Small intestine (tissue), 7 donors: ENCODE measurements around the gene NCBP2. TPM values are rescaled to one million over a fixed set of nuclear protein-coding genes. Genes with fewer than 3 reads are reported as not detected.
A peak's percentile ranks its signal among the peaks of the same experiment; 100 is the strongest.

Source experiments
- DNase-seq, 2 donors: peaks; one replicate each; pipeline versions ENCODE4 v3.0.0 to v3.0.0-alpha.2; 2013
- FAIRE-seq: peaks from 2 replicates; lab custom pipeline; 2012; peaks lifted over from hg19 to GRCh38; lab: Jason Lieb, UNC
- H3K27ac ChIP-seq, 3 donors: one replicate each; pipeline ENCODE4 v1.5.1; 2013; ENCODE audit warnings: low read length in 2 of 3, mild to moderate bottlenecking in 2 of 3, control low read depth in 1 of 3, inconsistent platforms in 1 of 3, low read depth in 1 of 3, moderate library complexity in 1 of 3
- H3K27me3 ChIP-seq, 3 donors: one replicate each; pipeline ENCODE4 v1.6.1; 2013; ENCODE audit warnings: low read length in 3 of 3, inconsistent platforms in 1 of 3; ENCODE audit not compliant: control insufficient read depth in 3 of 3, insufficient read depth in 3 of 3
- H3K36me3 ChIP-seq, 3 donors: one replicate each; pipeline ENCODE4 v1.6.1; 2013; ENCODE audit warnings: low read length in 3 of 3, inconsistent platforms in 1 of 3, low read depth in 1 of 3, mild to moderate bottlenecking in 1 of 3, moderate library complexity in 1 of 3; ENCODE audit not compliant: control insufficient read depth in 3 of 3, insufficient read depth in 2 of 3
- H3K4me1 ChIP-seq, 3 donors: one replicate each; pipeline ENCODE4 v1.6.1; 2013; ENCODE audit warnings: low read length in 2 of 3, inconsistent platforms in 1 of 3, low read depth in 1 of 3, mild to moderate bottlenecking in 1 of 3, moderate library complexity in 1 of 3; ENCODE audit not compliant: control insufficient read depth in 3 of 3, insufficient read depth in 2 of 3
- H3K4me3 ChIP-seq, 3 donors: one replicate each; pipeline ENCODE4 v1.5.1; 2013; ENCODE audit warnings: low read length in 3 of 3, control low read depth in 1 of 3, inconsistent platforms in 1 of 3, low read depth in 1 of 3, mild to moderate bottlenecking in 1 of 3, moderate library complexity in 1 of 3
- H3K9me3 ChIP-seq, 2 donors: one replicate each; pipeline ENCODE4 v1.6.1; 2013; ENCODE audit warnings: low read depth in 1 of 2, low read length in 1 of 2; ENCODE audit not compliant: control insufficient read depth in 2 of 2, insufficient read depth in 1 of 2
- WGBS, 3 donors: extraction: QIAGEN DNeasy Blood & Tissue Kit; methylation state at CpG; one replicate each; pipeline ENCODE4 v1.1.7; 2013; 5-methylcytosine and 5-hydroxymethylcytosine counted together
- polyA plus RNA-seq, 4 donors: library from polyadenylated mRNA; stranded (reverse) in 3 of 4; unstranded in 1 of 4; fragments of 200-250 nt in 3 of 4; fragments of 120-200 nt in 1 of 4; gene quantifications; one replicate each; pipeline versions ENCODE4 v1.2.1 to v1.2.3, GENCODE V29; 2013
- donor health status: healthy with polysubstance abuse.
- donor health status: control.
- donor health status: control.
- donor health status: Bipolar disorder and iron deficiency.
- donor health status: healthy.

Gene NCBP2
- polyA plus RNA-seq, 4 donors: 28.6 to 111 (median 38.1) TPM

DNA sequence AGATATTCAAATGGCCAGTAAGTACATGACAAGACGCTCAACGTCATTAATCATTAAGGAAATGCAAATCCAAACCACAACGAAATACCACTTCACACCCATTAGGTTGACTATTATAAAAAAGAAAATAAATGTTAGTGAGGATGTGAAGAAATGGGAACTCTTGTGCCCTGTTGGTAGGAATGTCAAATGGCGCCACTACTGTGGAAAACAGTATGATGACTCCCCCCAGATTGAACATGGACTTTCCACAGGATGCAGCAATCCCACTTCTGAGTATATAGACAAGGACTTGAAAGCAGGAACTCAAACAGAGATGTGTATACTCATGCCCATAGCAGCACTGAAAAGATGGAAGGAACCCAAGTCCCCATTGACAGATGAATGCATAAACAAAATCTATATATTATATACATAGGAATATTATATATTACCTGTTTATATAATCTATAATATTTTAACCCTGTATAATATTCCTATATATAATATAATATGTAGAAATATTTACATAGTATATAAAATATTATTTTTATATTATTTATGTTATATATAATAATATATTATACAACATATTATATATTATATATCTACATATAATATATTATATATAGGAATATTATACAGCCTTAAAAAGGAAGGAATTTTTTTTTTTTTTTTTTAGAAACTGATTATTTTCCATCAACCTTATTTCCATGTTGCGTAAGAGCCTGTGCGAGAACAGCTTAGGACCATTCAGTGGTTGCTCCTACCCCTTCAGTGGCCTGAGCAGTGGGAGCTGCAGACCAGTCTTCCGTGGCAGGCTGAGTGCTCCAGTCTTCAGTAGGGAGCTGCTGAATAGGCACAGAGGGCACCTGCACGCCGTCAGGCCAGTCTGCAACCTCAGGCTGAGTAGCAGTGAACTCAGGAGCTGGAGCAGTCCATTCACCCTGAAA is 43.9 kb upstream of the NCBP2 start:
- H3K4me3 ChIP-seq: no peak overlapping the region
- peak; percentile 33 for FAIRE-seq
- H3K27ac ChIP-seq: peak overlapping the region in 1 of 3 donors; percentile 93
- H3K4me1 ChIP-seq: peaks cover 0 to 62% (median 8%) of the 10 kb centered on the region in 3 donors
- H3K27me3 ChIP-seq: no peaks in the 10 kb centered on the region
- 89 to 92% (median 91%) methylated on average over 9 of the region's 9 CpGs for WGBS, 3 donors
- H3K9me3 ChIP-seq: peaks cover 0 to 15% of the 10 kb centered on the region in 2 donors
- DNase-seq: no peak
- peaks cover 0 to 4% (median 0%) of the 10 kb centered on the region in 3 donors for H3K36me3 ChIP-seq

DNA sequence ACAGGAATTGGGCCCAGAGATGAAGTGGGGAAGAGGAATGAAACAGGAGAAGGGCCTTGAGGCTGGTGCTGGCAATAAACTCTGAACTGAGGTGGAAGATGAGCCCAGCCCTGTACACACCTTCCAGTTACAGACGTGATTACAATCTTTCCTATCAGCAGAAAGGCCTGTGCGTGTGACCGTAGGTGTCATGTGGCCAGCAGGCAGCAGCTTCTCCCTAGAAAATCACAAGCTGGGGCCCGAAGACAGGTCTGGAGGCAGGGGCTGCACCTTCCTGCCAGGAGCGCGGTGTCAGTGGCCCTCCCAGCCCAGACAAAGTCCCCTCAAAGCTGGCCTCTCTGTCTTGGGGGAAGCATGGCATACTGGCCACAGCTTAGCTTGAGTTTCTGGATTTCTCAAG is 43.0 kb upstream of the NCBP2 start:
- Histone ChIP-seq H3K4me3 (no peak overlapping the region), H3K27me3 (no peaks in the 10 kb centered on the region), H3K9me3 (peaks cover 0 to 15% of the 10 kb centered on the region in 2 donors), H3K4me1 (peaks cover 0 to 53% (median 8%) of the 10 kb centered on the region in 3 donors), H3K36me3 (peaks cover 0 to 4% (median 0%) of the 10 kb centered on the region in 3 donors), H3K27ac (peak overlapping the region in 1 of 3 donors; percentile 81)
- 70 to 77% (median 75%) methylated on average over 6 of the region's 6 CpGs for WGBS, 3 donors
- FAIRE-seq (no peak), DNase-seq (peak in 1 of 2 donors; percentile 81)

DNA sequence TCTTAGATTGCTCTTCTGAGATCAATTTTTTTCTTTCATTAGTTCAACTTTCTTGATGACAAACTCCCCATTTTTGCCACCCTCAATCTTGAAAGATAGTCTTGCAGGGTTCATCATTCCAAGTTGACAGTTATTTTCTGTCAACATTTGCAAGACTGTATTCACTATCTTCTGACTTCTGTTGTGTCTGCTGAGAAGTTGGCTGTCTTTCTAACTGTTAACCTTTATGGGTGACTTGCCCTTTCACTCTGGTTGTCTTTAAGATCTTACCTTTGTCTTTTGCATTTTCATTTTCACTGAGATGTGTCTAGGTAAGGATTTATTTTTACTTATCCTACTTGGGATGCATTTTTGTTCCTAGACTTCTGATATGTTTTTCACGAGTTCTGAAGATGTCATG is 40.9 kb upstream of the NCBP2 start:
- 58 to 66% (median 62%) methylated on average over 1 of the region's 1 CpG for WGBS, 3 donors
- no peaks in the 10 kb centered on the region for H3K36me3 ChIP-seq
- H3K27ac ChIP-seq: no peak overlapping the region
- no peak for FAIRE-seq
- H3K4me3 ChIP-seq: no peak overlapping the region
- no peaks in the 10 kb centered on the region for H3K27me3 ChIP-seq
- H3K4me1 ChIP-seq: peaks cover 0 to 48% (median 2%) of the 10 kb centered on the region in 3 donors
- H3K9me3 ChIP-seq: peaks cover 0 to 18% of the 10 kb centered on the region in 2 donors
- DNase-seq: no peak

DNA sequence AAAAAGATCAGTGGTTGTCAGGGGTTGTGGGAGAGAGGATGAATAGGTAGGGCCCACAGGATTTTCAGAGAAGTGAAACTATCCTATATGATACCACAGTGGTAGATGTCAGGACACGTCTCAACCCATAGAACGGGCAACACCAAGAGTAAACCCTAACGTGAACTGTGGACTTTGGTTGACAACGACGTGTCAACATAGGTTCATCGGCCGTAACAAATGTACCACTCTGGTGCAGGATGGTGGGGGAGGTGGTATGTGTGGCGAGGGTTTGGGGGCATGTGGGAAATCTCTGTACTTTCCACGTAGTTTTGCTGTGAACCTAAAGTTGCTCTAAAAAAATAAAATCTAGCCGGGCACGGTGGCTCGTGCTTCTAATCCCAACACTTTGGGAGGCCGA is 39.3 kb upstream of the NCBP2 start:
- Histone ChIP-seq H3K9me3 (peaks cover 0 to 18% of the 10 kb centered on the region in 2 donors), H3K4me3 (no peak overlapping the region), H3K27ac (no peak overlapping the region), H3K36me3 (peaks cover 0 to 6% (median 0%) of the 10 kb centered on the region in 3 donors), H3K4me1 (peaks cover 0 to 36% (median 0%) of the 10 kb centered on the region in 3 donors), H3K27me3 (no peaks in the 10 kb centered on the region)
- no peak for DNase-seq
- FAIRE-seq: no peak
- 83 to 90% (median 88%) methylated on average over 13 of the region's 13 CpGs for WGBS, 3 donors

DNA sequence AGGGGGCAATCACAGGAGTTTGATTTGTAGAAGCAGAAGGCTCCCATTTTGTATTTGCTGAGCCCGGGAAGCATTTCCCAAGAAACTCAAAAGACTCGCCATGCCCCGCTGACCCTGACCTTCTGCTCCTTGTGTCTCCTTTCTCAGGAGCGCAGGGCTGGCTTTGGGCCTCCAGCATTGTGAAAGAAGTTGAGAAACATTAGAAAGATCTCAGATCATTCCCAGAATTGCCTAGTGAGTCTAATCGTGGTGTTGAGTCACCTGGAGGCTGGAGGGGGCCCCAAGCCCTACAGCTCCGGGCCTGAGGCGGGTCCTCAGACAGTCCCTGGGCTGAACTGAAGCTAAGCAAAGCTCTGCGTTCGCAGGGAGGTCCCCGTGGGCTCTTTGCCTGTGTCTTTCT is 37.2 kb upstream of the NCBP2 start:
- peaks cover 0 to 28% (median 0%) of the 10 kb centered on the region in 3 donors for H3K4me1 ChIP-seq
- H3K27me3 ChIP-seq: no peaks in the 10 kb centered on the region
- peak in 1 of 2 donors; percentile 83 for DNase-seq
- peak overlapping the region in 1 of 3 donors; percentile 66 for H3K27ac ChIP-seq
- 80 to 81% (median 81%) methylated on average over 10 of the region's 10 CpGs for WGBS, 3 donors
- peaks cover 0 to 7% (median 0%) of the 10 kb centered on the region in 3 donors for H3K36me3 ChIP-seq
- peaks cover 0 to 18% of the 10 kb centered on the region in 2 donors for H3K9me3 ChIP-seq
- no peak overlapping the region for H3K4me3 ChIP-seq
- FAIRE-seq: no peak

DNA sequence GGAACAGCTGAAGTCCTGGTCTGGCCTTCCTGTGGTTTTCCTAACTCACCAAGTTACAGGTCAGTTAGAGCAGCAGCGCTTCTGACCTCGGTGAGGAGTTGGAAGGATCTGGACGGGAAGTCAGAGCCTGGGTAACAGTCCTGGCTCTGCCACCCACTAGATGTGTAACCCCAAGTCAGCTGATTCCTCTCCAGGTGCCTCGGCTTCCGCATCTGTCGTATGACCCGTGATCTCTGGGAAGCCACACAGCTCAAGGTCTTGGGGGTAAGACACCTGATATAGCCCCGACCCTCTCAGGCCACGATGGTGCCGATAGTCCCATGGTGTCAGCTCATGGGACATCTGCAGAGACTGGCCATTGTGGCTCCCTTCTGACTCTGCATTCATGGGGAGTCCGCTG is 34.6 kb upstream of the NCBP2 start:
- DNase-seq (no peak), FAIRE-seq (no peak)
- Histone ChIP-seq H3K27me3 (no peaks in the 10 kb centered on the region), H3K36me3 (peaks cover 0 to 7% (median 0%) of the 10 kb centered on the region in 3 donors), H3K27ac (no peak overlapping the region), H3K4me1 (peaks cover 0 to 25% (median 0%) of the 10 kb centered on the region in 3 donors), H3K4me3 (no peak overlapping the region), H3K9me3 (peaks cover 0 to 9% of the 10 kb centered on the region in 2 donors)
- WGBS, 3 donors: 77 to 87% (median 83%) methylated on average over 11 of the region's 11 CpGs

DNA sequence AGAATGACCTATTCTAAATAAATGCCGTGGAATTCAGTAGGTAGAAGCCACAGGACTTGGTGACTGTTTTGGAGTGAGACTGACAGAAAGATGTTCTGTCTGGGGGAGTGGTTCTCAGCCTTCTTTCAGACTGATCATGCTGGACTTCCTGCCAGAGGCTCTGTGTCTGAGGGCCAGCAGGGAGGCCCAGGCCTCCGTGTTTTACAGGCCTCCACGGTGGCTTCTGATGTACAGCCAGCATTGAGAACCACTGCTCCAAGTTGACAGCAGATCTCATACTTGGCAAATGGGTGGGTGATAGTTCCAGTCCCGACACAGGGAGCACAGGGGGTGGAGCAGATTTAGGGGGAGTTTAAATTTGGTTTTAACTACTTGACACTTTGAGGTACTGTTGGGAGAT is 33.0 kb upstream of the NCBP2 start:
- 78 to 83% (median 80%) methylated on average over 4 of the region's 4 CpGs for WGBS, 3 donors
- FAIRE-seq (no peak), DNase-seq (no peak)
- Histone ChIP-seq H3K27me3 (no peaks in the 10 kb centered on the region), H3K4me1 (peaks cover 0 to 30% (median 0%) of the 10 kb centered on the region in 3 donors), H3K9me3 (peaks cover 0 to 15% of the 10 kb centered on the region in 2 donors), H3K36me3 (peaks cover 0 to 7% (median 0%) of the 10 kb centered on the region in 3 donors), H3K4me3 (no peak overlapping the region), H3K27ac (peak overlapping the region in 1 of 3 donors; percentile 66)

DNA sequence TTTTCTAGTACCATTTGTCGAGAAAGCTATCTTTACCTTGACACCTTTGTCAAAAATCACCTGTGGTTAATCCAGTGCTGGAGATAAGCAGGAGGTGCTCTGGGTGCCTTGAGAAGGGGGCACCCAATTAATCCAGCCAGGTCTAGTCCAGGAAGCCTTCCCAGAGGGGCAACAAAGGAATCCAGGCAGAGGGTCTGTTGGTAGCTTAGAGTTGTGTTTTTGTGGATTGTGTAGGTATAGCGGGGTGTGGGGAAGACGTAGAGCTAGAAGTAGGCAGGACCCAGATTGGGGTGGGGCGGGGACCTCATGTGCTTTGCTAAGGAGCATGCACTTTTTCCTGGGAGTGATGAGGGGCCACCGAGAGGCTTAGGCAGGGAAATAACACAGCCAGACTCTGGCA is 32.3 kb upstream of the NCBP2 start:
- 78 to 84% (median 83%) methylated on average over 5 of the region's 5 CpGs for WGBS, 3 donors
- FAIRE-seq: no peak
- Histone ChIP-seq H3K4me3 (no peak overlapping the region), H3K27me3 (no peaks in the 10 kb centered on the region), H3K36me3 (peaks cover 0 to 7% (median 0%) of the 10 kb centered on the region in 3 donors), H3K4me1 (peaks cover 0 to 29% (median 0%) of the 10 kb centered on the region in 3 donors), H3K9me3 (peaks cover 0 to 12% of the 10 kb centered on the region in 2 donors), H3K27ac (no peak overlapping the region)
- DNase-seq: no peak
